Neural crest cell (in vitro differentiated cells): Measurements from ENCODE around the gene SETD6. TPM values are rescaled to one million over a fixed set of nuclear protein-coding genes. Genes with fewer than 3 reads are reported as not detected.

Experiments
- DNase-seq: peaks from one replicate; pipeline ENCODE4 v3.0.0; 2021; ENCODE audit warnings: low read depth, mixed read lengths, low spot score
- H3K27ac Mint-ChIP-seq: one replicate; pipeline ENCODE4 v1.8.0; 2021; ENCODE audit warnings: mild to moderate bottlenecking, mixed read lengths; ENCODE audit not compliant: unreplicated experiment
- H3K27me3 Mint-ChIP-seq: 2 replicates; pipeline ENCODE4 v1.8.0; 2021; ENCODE audit warnings: low read depth, mild to moderate bottlenecking, mixed read lengths
- H3K36me3 Mint-ChIP-seq: 2 replicates; pipeline ENCODE4 v1.8.0; 2021; ENCODE audit warnings: low read depth, mild to moderate bottlenecking, mixed read lengths
- H3K4me1 Mint-ChIP-seq: 2 replicates; pipeline ENCODE4 v1.8.0; 2021; ENCODE audit warnings: mixed read lengths
- H3K4me3 Mint-ChIP-seq: one replicate; pipeline ENCODE4 v1.8.0; 2021; ENCODE audit warnings: mild to moderate bottlenecking, mixed read lengths
- H3K9me3 Mint-ChIP-seq: 2 replicates; pipeline ENCODE4 v1.8.0; 2021; ENCODE audit warnings: mixed read lengths
- CTCF ChIP-seq: fragments of 200-600 bp; sonication (generic); conservative IDR thresholded peaks from 2 replicates; pipeline ENCODE4 v1.5.0; 2021; ENCODE audit warnings: antibody characterized with exemption, mild to moderate bottlenecking
- total RNA-seq: library from RNA; stranded (reverse); gene quantifications from 2 replicates; pipeline ENCODE4 v1.2.1, GENCODE V29; 2021

The SETD6 gene
- total RNA-seq, 1 donor from 2014 or later, result 35.6 TPM

GRCh38 chr16:58536278-58536677, 21.0 kb downstream of the SETD6 start:
- no peak overlapping the region for H3K27ac Mint-ChIP-seq
- DNase-seq, result no peak
- H3K36me3 Mint-ChIP-seq, result peaks cover 34% of the 10 kb centered on the region
- H3K27me3 Mint-ChIP-seq, result no peaks in the 10 kb centered on the region
- H3K9me3 Mint-ChIP-seq, result no peaks in the 10 kb centered on the region
- H3K4me1 Mint-ChIP-seq, result no peaks in the 10 kb centered on the region
- no peak overlapping the region for H3K4me3 Mint-ChIP-seq
- TF ChIP-seq CTCF, result no peak

GRCh38 chr16:58537124-58537906, 22.0 kb downstream of the SETD6 start:
- TF ChIP-seq CTCF, result no peak
- H3K4me3 Mint-ChIP-seq, result no peak overlapping the region
- no peaks in the 10 kb centered on the region for H3K9me3 Mint-ChIP-seq
- peaks cover 2% of the 10 kb centered on the region for H3K4me1 Mint-ChIP-seq
- H3K27me3 Mint-ChIP-seq, result no peaks in the 10 kb centered on the region
- H3K27ac Mint-ChIP-seq, result no peak overlapping the region
- peaks cover 27% of the 10 kb centered on the region for H3K36me3 Mint-ChIP-seq
- DNase-seq, result no peak

- Mint-ChIP-seq H3K36me3 (peaks cover 23% of the 10 kb centered on the region), H3K9me3 (no peaks in the 10 kb centered on the region), H3K4me3 (no peak overlapping the region)
These were observed 26.4 kb downstream of the SETD6 start for GRCh38 chr16:58541711-58542110.

GRCh38 chr16:58542291-58542690, 27.0 kb downstream of the SETD6 start:
- peaks cover 19% of the 10 kb centered on the region for H3K36me3 Mint-ChIP-seq
- no peak overlapping the region for H3K4me3 Mint-ChIP-seq
- H3K4me1 Mint-ChIP-seq, result peaks cover 8% of the 10 kb centered on the region
- no peaks in the 10 kb centered on the region for H3K27me3 Mint-ChIP-seq
- no peaks in the 10 kb centered on the region for H3K9me3 Mint-ChIP-seq
- DNase-seq, result no peak
- no peak for TF ChIP-seq CTCF
- no peak overlapping the region for H3K27ac Mint-ChIP-seq

More at GRCh38 chr16:58541711-58542110, 26.4 kb downstream of the SETD6 start:
- H3K27me3 Mint-ChIP-seq, result no peaks in the 10 kb centered on the region
- TF ChIP-seq CTCF, result no peak
- peaks cover 8% of the 10 kb centered on the region for H3K4me1 Mint-ChIP-seq
- DNase-seq, result no peak
- no peak overlapping the region for H3K27ac Mint-ChIP-seq

- Mint-ChIP-seq H3K27me3 (no peaks in the 10 kb centered on the region), H3K27ac (no peak overlapping the region), H3K36me3 (peaks cover 13% of the 10 kb centered on the region), H3K4me1 (peaks cover 8% of the 10 kb centered on the region), H3K9me3 (no peaks in the 10 kb centered on the region), H3K4me3 (no peak overlapping the region)
- no peak for DNase-seq
- TF ChIP-seq CTCF, result no peak
These were observed 28.4 kb downstream of the SETD6 start for GRCh38 chr16:58543685-58544084.
